ENCODE data around the gene MEGF11.
A peak's percentile ranks its signal among the peaks of the same experiment; 100 is the strongest.

MEGF11 gene

GRCh38 chr15:66138892-66139590 lies 114.5 kb downstream of the MEGF11 start:
- TF ChIP-seq CSDC2 (CRISPR knock-in tag; IDR thresholded peaks at IDR 0.05) (no peak), TOX (CRISPR knock-in tag; IDR thresholded peaks at IDR 0.05; ENCODE audit: borderline replicate concordance) (no peak), SNAI2 (CRISPR knock-in tag; IDR thresholded peaks at IDR 0.05) (no peak), TCF4 (CRISPR knock-in tag; IDR thresholded peaks at IDR 0.05; ENCODE audit: borderline replicate concordance) (0 out of 2 replicates have a peak, but pooled peaks have one; percentile 24)
- ATAC-seq = no peak

- TF ChIP-seq POU6F1 (CRISPR knock-in tag; IDR thresholded peaks at IDR 0.05; ENCODE audit: borderline replicate concordance, low read depth) (no peak), CSRNP3 (CRISPR knock-in tag; IDR thresholded peaks at IDR 0.05) (no peak), PPARA (CRISPR knock-in tag; IDR thresholded peaks at IDR 0.05; ENCODE audit: borderline replicate concordance) (no peak), RARB (CRISPR knock-in tag; IDR thresholded peaks at IDR 0.05) (no peak), SNAI2 (CRISPR knock-in tag; IDR thresholded peaks at IDR 0.05) (no peak), ZC3H10 (CRISPR knock-in tag; IDR thresholded peaks at IDR 0.05) (no peak), GLIS3 (CRISPR knock-in tag; IDR thresholded peaks at IDR 0.05) (no peak), ISL1 (CRISPR knock-in tag; IDR thresholded peaks at IDR 0.05) (no peak), CREB5 (CRISPR knock-in tag; IDR thresholded peaks at IDR 0.05; ENCODE audit: low read depth) (no peak), TCF4 (CRISPR knock-in tag; IDR thresholded peaks at IDR 0.05; ENCODE audit: borderline replicate concordance) (no peak), BACH2 (CRISPR knock-in tag; IDR thresholded peaks at IDR 0.05; ENCODE audit: borderline replicate concordance) (no peak), CSDC2 (CRISPR knock-in tag; IDR thresholded peaks at IDR 0.05) (no peak), OSR1 (CRISPR knock-in tag; IDR thresholded peaks at IDR 0.05) (no peak), TSHZ2 (CRISPR knock-in tag; IDR thresholded peaks at IDR 0.05) (no peak), ZFP3 (CRISPR knock-in tag; IDR thresholded peaks at IDR 0.05) (no peak), ZNF8 (CRISPR knock-in tag; IDR thresholded peaks at IDR 0.05) (no peak), TOX (CRISPR knock-in tag; IDR thresholded peaks at IDR 0.05; ENCODE audit: borderline replicate concordance) (no peak), ARNTL (CRISPR knock-in tag; IDR thresholded peaks at IDR 0.05; ENCODE audit: borderline replicate concordance, low read depth) (no peak), ESRRG (CRISPR knock-in tag; IDR thresholded peaks at IDR 0.05) (no peak), ZFP30 (CRISPR knock-in tag; IDR thresholded peaks at IDR 0.05) (no peak)
- no peak; the same call in 1 of the 3 replicates for ATAC-seq
Observed at GRCh38 chr15:66138096-66138783, 115.3 kb downstream of the MEGF11 start.

GRCh38 chr15:66136948-66137347 lies 116.6 kb downstream of the MEGF11 start:
- TF ChIP-seq ZNF70 (CRISPR knock-in tag; IDR thresholded peaks at IDR 0.05) = no peak
- no peak for TF ChIP-seq BACH2 (CRISPR knock-in tag; IDR thresholded peaks at IDR 0.05; ENCODE audit: borderline replicate concordance)
- TF ChIP-seq ZFP3 (CRISPR knock-in tag; IDR thresholded peaks at IDR 0.05) = no peak
- no peak for TF ChIP-seq PPARA (CRISPR knock-in tag; IDR thresholded peaks at IDR 0.05; ENCODE audit: borderline replicate concordance)
- TF ChIP-seq TSHZ2 (CRISPR knock-in tag; IDR thresholded peaks at IDR 0.05) = no peak
- TF ChIP-seq ZFP30 (CRISPR knock-in tag; IDR thresholded peaks at IDR 0.05) = no peak
- TF ChIP-seq POU6F1 (CRISPR knock-in tag; IDR thresholded peaks at IDR 0.05; ENCODE audit: borderline replicate concordance, low read depth) = no peak
- no peak for TF ChIP-seq ISL1 (CRISPR knock-in tag; IDR thresholded peaks at IDR 0.05)
- no peak for TF ChIP-seq CSDC2 (CRISPR knock-in tag; IDR thresholded peaks at IDR 0.05)

More at GRCh38 chr15:66136948-66137347, 116.6 kb downstream of the MEGF11 start:
- no peak for ATAC-seq
